NT2/D1 (cell line): ENCODE results near the gene APOC4.
"Not testable (repeated sequence)": the region's sequence is repeated elsewhere in the genome, so short reads cannot be mapped to it uniquely, and the experiment has no call there.

Experiments
- DNase-seq: peaks from one replicate; pipeline ENCODE4 v3.0.0-alpha.2; 2011; ENCODE audit warnings: low read depth, low spot score
- H3K27me3 ChIP-seq: 2 replicates; pipeline ENCODE4 v1.6.0; 2011; ENCODE audit warnings: mild to moderate bottlenecking; ENCODE audit not compliant: insufficient read length, insufficient read depth
- H3K36me3 ChIP-seq: 2 replicates; pipeline ENCODE4 v1.6.1; 2011; ENCODE audit warnings: mild to moderate bottlenecking, low read length, mixed read lengths; ENCODE audit not compliant: insufficient read depth, insufficient read length
- H3K4me1 ChIP-seq: 2 replicates; pipeline ENCODE4 v1.5.1; 2011; ENCODE audit not compliant: insufficient read depth, insufficient read length
- H3K4me3 ChIP-seq: 2 replicates; pipeline ENCODE4 v1.5.1; 2011; ENCODE audit warnings: low read depth; ENCODE audit not compliant: insufficient read length
- H3K9ac ChIP-seq: 2 replicates; pipeline ENCODE4 v1.6.0; 2011; ENCODE audit warnings: low read depth; ENCODE audit not compliant: insufficient read length
- H3K9me3 ChIP-seq: 2 replicates; pipeline ENCODE4 v1.5.1; 2011; ENCODE audit warnings: mild to moderate bottlenecking, low read length; ENCODE audit not compliant: insufficient read depth
- SUZ12 ChIP-seq: IDR thresholded peaks from 2 replicates; pipeline ENCODE4 v1.6.1; 2011; ENCODE audit not compliant: insufficient read length, insufficient read depth; ENCODE audit errors: extremely low read depth
- YY1 ChIP-seq: IDR thresholded peaks from 2 replicates; pipeline ENCODE4 v1.6.1; 2011; ENCODE audit not compliant: insufficient read length, insufficient read depth
- ZNF274 ChIP-seq: IDR thresholded peaks from 2 replicates; pipeline ENCODE4 v1.6.1; 2011; ENCODE audit warnings: mild to moderate bottlenecking, low read depth, low read length

Gene APOC4

GRCh38 chr19:44968118-44968517, 26.1 kb downstream of the APOC4 start:
- Histone ChIP-seq H3K36me3 (peaks cover 22% of the 10 kb centered on the region), H3K9ac (no peak overlapping the region), H3K27me3 (no peaks in the 10 kb centered on the region), H3K4me3 (no peak overlapping the region), H3K9me3 (no peaks in the 10 kb centered on the region), H3K4me1 (no peaks in the 10 kb centered on the region)
- DNase-seq, result no peak
- TF ChIP-seq SUZ12, result no peak
- no peak for TF ChIP-seq YY1
- no peak for TF ChIP-seq ZNF274

- H3K4me1 ChIP-seq, result no peaks in the 10 kb centered on the region
- no peaks in the 10 kb centered on the region for H3K9me3 ChIP-seq
- no peak overlapping the region for H3K9ac ChIP-seq
- no peaks in the 10 kb centered on the region for H3K27me3 ChIP-seq
- no peak for DNase-seq
- H3K4me3 ChIP-seq, result no peak overlapping the region
- H3K36me3 ChIP-seq, result peaks cover 27% of the 10 kb centered on the region
- TF ChIP-seq YY1, result no peak
- no peak for TF ChIP-seq ZNF274
- TF ChIP-seq SUZ12, result no peak
Measured at GRCh38 chr19:44968670-44969069, 26.6 kb downstream of the APOC4 start.

GRCh38 chr19:44969437-44969836, 27.4 kb downstream of the APOC4 start:
- Histone ChIP-seq H3K9ac (no peak overlapping the region), H3K9me3 (no peaks in the 10 kb centered on the region), H3K4me3 (no peak overlapping the region), H3K27me3 (no peaks in the 10 kb centered on the region), H3K4me1 (no peaks in the 10 kb centered on the region), H3K36me3 (peaks cover 30% of the 10 kb centered on the region)
- DNase-seq, result no peak
- no peak for TF ChIP-seq SUZ12
- TF ChIP-seq YY1, result no peak
- TF ChIP-seq ZNF274, result no peak

GRCh38 chr19:44971451-44971850, 29.4 kb downstream of the APOC4 start:
- peaks cover 43% of the 10 kb centered on the region for H3K36me3 ChIP-seq
- not testable (repeated sequence) for H3K9me3 ChIP-seq, H3K9ac ChIP-seq, DNase-seq, H3K4me1 ChIP-seq, H3K27me3 ChIP-seq, H3K4me3 ChIP-seq

- H3K4me3 ChIP-seq, result no peak overlapping the region
- no peaks in the 10 kb centered on the region for H3K27me3 ChIP-seq
- DNase-seq, result no peak
- TF ChIP-seq ZNF274, result no peak
- TF ChIP-seq SUZ12, result no peak
- TF ChIP-seq YY1, result no peak
- H3K9me3 ChIP-seq, result no peaks in the 10 kb centered on the region
- H3K4me1 ChIP-seq, result no peaks in the 10 kb centered on the region
- H3K9ac ChIP-seq, result no peak overlapping the region
- H3K36me3 ChIP-seq, result peaks cover 52% of the 10 kb centered on the region
Measured at GRCh38 chr19:44972802-44973201, 30.8 kb downstream of the APOC4 start.

- Histone ChIP-seq H3K36me3 (peaks cover 60% of the 10 kb centered on the region), H3K9me3 (no peaks in the 10 kb centered on the region), H3K9ac (no peak overlapping the region), H3K27me3 (no peaks in the 10 kb centered on the region), H3K4me3 (no peak overlapping the region), H3K4me1 (no peaks in the 10 kb centered on the region)
- TF ChIP-seq ZNF274 (no peak), YY1 (no peak), SUZ12 (no peak)
- DNase-seq, result no peak
Measured at GRCh38 chr19:44973982-44974735, 32.1 kb downstream of the APOC4 start.

GRCh38 chr19:44974857-44975256, 32.8 kb downstream of the APOC4 start:
- H3K27me3 ChIP-seq, result no peaks in the 10 kb centered on the region
- TF ChIP-seq SUZ12 (no peak), ZNF274 (no peak), YY1 (no peak)
- H3K4me1 ChIP-seq, result no peaks in the 10 kb centered on the region
- no peak overlapping the region for H3K9ac ChIP-seq
- H3K4me3 ChIP-seq, result no peak overlapping the region
- H3K9me3 ChIP-seq, result no peaks in the 10 kb centered on the region
- H3K36me3 ChIP-seq, result peaks cover 67% of the 10 kb centered on the region
- no peak for DNase-seq
